Measurements from ENCODE around the gene DNMT3L.

DNMT3L gene

GRCh38 chr21:44269090-44269489 is 7.4 kb upstream of the DNMT3L start:
- no peaks in the 10 kb centered on the region for H3K4me1 ChIP-seq (ENCODE audit: control insufficient read depth, insufficient read depth, low read length)
- no peaks in the 10 kb centered on the region for H3K36me3 ChIP-seq (ENCODE audit: control insufficient read depth, insufficient read depth, low read length, severe bottlenecking)
- no peak overlapping the region for H3K4me3 ChIP-seq (ENCODE audit: low read length)
- no peak for DNase-seq (ENCODE audit: low read depth)
- no peak overlapping the region for H3K9ac ChIP-seq (ENCODE audit: low read length)
- H3K9me3 ChIP-seq (ENCODE audit: control insufficient read depth, low read length): no peaks in the 10 kb centered on the region
- peaks cover 33% of the 10 kb centered on the region for H3K27me3 ChIP-seq (replicated peaks; ENCODE audit: control insufficient read depth, insufficient read depth, low read length)

- H3K4me1 ChIP-seq (ENCODE audit: control insufficient read depth, insufficient read depth, low read length): no peaks in the 10 kb centered on the region
- DNase-seq (ENCODE audit: low read depth): no peak
- H3K36me3 ChIP-seq (ENCODE audit: control insufficient read depth, insufficient read depth, low read length, severe bottlenecking): no peaks in the 10 kb centered on the region
Observed at GRCh38 chr21:44267655-44268142, 6.0 kb upstream of the DNMT3L start.

DNA sequence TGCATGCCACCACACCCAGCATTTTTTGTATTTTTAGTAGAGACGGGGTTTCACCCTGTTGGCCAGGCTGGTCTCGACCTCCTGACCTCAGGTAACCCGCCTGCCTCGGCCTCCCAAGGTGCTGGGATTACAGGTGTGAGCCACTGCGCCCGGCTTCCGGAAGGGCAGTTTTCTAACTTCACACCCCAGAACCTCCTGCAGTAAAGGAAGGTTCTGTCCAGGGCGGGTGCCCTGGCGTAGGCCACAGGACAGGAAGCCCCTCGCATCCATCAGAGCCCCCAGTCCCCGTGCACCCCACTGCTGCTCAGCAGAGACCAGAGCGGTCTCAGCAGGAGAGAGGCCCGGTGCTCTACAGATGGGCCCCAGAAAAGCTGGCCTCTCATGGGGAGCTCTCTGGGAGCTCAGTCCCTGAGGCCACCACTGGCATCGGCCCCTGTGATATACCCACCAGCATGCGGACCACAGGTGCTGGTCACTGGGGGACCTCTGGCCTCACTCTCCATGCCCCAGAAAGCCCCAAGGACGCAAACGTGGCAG is 4.1 kb upstream of the DNMT3L start:
- DNase-seq (ENCODE audit: low read depth): no peak
- H3K27me3 ChIP-seq (replicated peaks; ENCODE audit: control insufficient read depth, insufficient read depth, low read length): peaks cover 19% of the 10 kb centered on the region
- no peaks in the 10 kb centered on the region for H3K36me3 ChIP-seq (ENCODE audit: control insufficient read depth, insufficient read depth, low read length, severe bottlenecking)
- H3K4me3 ChIP-seq (ENCODE audit: low read length): no peak overlapping the region
- no peaks in the 10 kb centered on the region for H3K9me3 ChIP-seq (ENCODE audit: control insufficient read depth, low read length)
- H3K9ac ChIP-seq (ENCODE audit: low read length): no peak overlapping the region
- H3K4me1 ChIP-seq (ENCODE audit: control insufficient read depth, insufficient read depth, low read length): no peaks in the 10 kb centered on the region

More at GRCh38 chr21:44267655-44268142, 6.0 kb upstream of the DNMT3L start:
- H3K27me3 ChIP-seq (replicated peaks; ENCODE audit: control insufficient read depth, insufficient read depth, low read length): peaks cover 27% of the 10 kb centered on the region
- H3K4me3 ChIP-seq (ENCODE audit: low read length): no peak overlapping the region
- no peak overlapping the region for H3K9ac ChIP-seq (ENCODE audit: low read length)
- no peaks in the 10 kb centered on the region for H3K9me3 ChIP-seq (ENCODE audit: control insufficient read depth, low read length)

DNA sequence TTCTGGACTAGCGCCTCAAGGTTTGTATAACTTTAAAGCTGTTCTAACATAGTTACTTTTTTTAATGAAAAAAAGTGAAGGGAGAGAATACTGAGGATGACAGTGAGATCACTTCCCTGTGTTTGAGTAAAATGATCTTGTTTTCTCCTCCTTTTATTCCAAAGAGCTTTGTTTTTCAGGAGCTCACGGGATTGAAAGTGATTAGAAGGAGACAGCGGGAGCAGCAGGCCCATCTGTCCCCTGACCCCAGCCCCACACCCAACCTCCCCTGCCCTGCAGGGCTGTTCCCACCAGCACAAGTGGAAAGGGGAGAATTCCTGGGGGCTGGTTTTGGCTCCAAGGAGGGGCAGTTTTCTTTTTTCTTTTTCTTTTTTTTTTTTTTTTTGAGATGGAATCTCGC is 2.1 kb upstream of the DNMT3L start:
- DNase-seq (ENCODE audit: low read depth): no peak
- Histone ChIP-seq H3K36me3 (ENCODE audit: control insufficient read depth, insufficient read depth, low read length, severe bottlenecking) (no peaks in the 10 kb centered on the region), H3K4me1 (ENCODE audit: control insufficient read depth, insufficient read depth, low read length) (no peaks in the 10 kb centered on the region), H3K9me3 (ENCODE audit: control insufficient read depth, low read length) (peaks cover 9% of the 10 kb centered on the region), H3K9ac (ENCODE audit: low read length) (no peak overlapping the region), H3K27me3 (replicated peaks; ENCODE audit: control insufficient read depth, insufficient read depth, low read length) (peaks cover 26% of the 10 kb centered on the region), H3K4me3 (ENCODE audit: low read length) (no peak overlapping the region)

DNA sequence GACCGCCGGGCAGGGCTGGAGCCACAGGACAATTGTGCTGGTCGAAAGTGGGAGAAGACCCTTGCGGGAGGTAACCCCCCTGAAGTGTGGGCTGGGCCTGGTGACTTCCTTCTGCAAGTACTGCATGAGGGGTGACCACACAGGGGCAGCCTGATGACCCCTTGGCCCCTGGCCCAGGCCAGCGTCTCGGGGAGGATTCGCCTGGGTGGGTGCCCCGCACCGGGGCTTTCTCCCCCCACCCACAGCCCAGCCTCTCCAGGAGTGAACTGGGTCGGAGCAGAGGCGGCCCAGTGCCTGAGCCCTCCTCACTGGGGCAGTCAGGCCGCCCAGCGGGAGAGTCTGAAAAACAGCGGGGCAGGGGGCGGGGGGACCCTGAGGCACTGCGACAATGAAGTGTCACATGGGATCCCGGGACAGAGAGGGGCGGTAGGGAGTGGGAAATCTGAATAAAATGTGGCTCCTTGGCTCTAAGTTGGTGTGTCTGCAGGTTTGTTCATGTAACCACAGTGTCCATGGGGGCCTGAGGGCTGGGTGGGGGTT is 1.6 kb upstream of the DNMT3L start:
- no peak overlapping the region for H3K4me3 ChIP-seq (ENCODE audit: low read length)
- no peak for DNase-seq (ENCODE audit: low read depth)
- peaks cover 30% of the 10 kb centered on the region for H3K27me3 ChIP-seq (replicated peaks; ENCODE audit: control insufficient read depth, insufficient read depth, low read length)
- H3K36me3 ChIP-seq (ENCODE audit: control insufficient read depth, insufficient read depth, low read length, severe bottlenecking): no peaks in the 10 kb centered on the region
- no peaks in the 10 kb centered on the region for H3K4me1 ChIP-seq (ENCODE audit: control insufficient read depth, insufficient read depth, low read length)
- no peak overlapping the region for H3K9ac ChIP-seq (ENCODE audit: low read length)
- H3K9me3 ChIP-seq (ENCODE audit: control insufficient read depth, low read length): peaks cover 9% of the 10 kb centered on the region

GRCh38 chr21:44262338-44263056 is 800 bp upstream of the DNMT3L start:
- Histone ChIP-seq H3K9ac (ENCODE audit: low read length) (no peak overlapping the region), H3K36me3 (ENCODE audit: control insufficient read depth, insufficient read depth, low read length, severe bottlenecking) (no peaks in the 10 kb centered on the region), H3K9me3 (ENCODE audit: control insufficient read depth, low read length) (peaks cover 9% of the 10 kb centered on the region), H3K4me1 (ENCODE audit: control insufficient read depth, insufficient read depth, low read length) (no peaks in the 10 kb centered on the region), H3K4me3 (ENCODE audit: low read length) (no peak overlapping the region), H3K27me3 (replicated peaks; ENCODE audit: control insufficient read depth, insufficient read depth, low read length) (peaks cover 29% of the 10 kb centered on the region)
- DNase-seq (ENCODE audit: low read depth): no peak

- peaks cover 9% of the 10 kb centered on the region for H3K9me3 ChIP-seq (ENCODE audit: control insufficient read depth, low read length)
- peaks cover 19% of the 10 kb centered on the region for H3K27me3 ChIP-seq (replicated peaks; ENCODE audit: control insufficient read depth, insufficient read depth, low read length)
- DNase-seq (ENCODE audit: low read depth): no peak
- no peak overlapping the region for H3K4me3 ChIP-seq (ENCODE audit: low read length)
- no peaks in the 10 kb centered on the region for H3K36me3 ChIP-seq (ENCODE audit: control insufficient read depth, insufficient read depth, low read length, severe bottlenecking)
- H3K9ac ChIP-seq (ENCODE audit: low read length): no peak overlapping the region
- no peaks in the 10 kb centered on the region for H3K4me1 ChIP-seq (ENCODE audit: control insufficient read depth, insufficient read depth, low read length)
Observed at GRCh38 chr21:44260791-44261631, 686 bp downstream of the DNMT3L start.

- Histone ChIP-seq H3K36me3 (ENCODE audit: control insufficient read depth, insufficient read depth, low read length, severe bottlenecking) (no peaks in the 10 kb centered on the region), H3K9ac (ENCODE audit: low read length) (no peak overlapping the region), H3K4me3 (ENCODE audit: low read length) (no peak overlapping the region), H3K27me3 (replicated peaks; ENCODE audit: control insufficient read depth, insufficient read depth, low read length) (peaks cover 18% of the 10 kb centered on the region), H3K4me1 (ENCODE audit: control insufficient read depth, insufficient read depth, low read length) (no peaks in the 10 kb centered on the region), H3K9me3 (ENCODE audit: control insufficient read depth, low read length) (peaks cover 9% of the 10 kb centered on the region)
- DNase-seq (ENCODE audit: low read depth): no peak
Observed at GRCh38 chr21:44260066-44260465, 1.6 kb downstream of the DNMT3L start.

DNA sequence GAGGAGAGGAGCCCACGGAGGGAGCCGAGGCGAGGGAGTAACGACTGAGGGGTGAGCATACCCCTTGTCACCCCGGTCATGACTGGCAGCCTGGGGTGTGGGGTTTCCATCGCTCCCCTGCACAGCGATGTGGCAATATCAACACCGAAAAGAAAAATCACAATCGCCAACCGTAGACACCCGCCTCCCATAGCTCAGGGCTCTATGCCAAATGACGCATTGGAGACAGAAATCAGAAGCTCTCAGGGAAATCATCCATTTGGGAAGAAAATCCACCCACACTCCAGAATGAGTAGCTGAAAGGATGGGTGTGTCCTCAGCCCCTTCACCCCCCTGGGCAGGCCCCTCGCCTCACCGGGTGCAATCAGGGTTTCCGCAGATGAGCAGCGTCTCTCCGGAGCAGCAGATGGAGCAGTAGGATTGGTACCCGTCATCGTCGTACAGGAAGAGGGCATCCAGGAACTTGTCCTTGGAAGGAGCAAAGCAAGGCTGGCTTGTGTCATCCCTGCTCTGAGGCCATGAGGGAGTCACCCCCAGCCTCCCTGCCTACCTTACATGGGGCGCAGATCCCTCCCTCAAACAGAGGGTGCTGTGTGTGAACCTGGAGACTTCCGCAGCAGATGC is 2.5 kb downstream of the DNMT3L start:
- H3K9me3 ChIP-seq (ENCODE audit: control insufficient read depth, low read length): peaks cover 9% of the 10 kb centered on the region
- no peak overlapping the region for H3K4me3 ChIP-seq (ENCODE audit: low read length)
- no peaks in the 10 kb centered on the region for H3K4me1 ChIP-seq (ENCODE audit: control insufficient read depth, insufficient read depth, low read length)
- DNase-seq (ENCODE audit: low read depth): no peak
- peaks cover 18% of the 10 kb centered on the region for H3K27me3 ChIP-seq (replicated peaks; ENCODE audit: control insufficient read depth, insufficient read depth, low read length)
- no peak overlapping the region for H3K9ac ChIP-seq (ENCODE audit: low read length)
- H3K36me3 ChIP-seq (ENCODE audit: control insufficient read depth, insufficient read depth, low read length, severe bottlenecking): no peaks in the 10 kb centered on the region

DNA sequence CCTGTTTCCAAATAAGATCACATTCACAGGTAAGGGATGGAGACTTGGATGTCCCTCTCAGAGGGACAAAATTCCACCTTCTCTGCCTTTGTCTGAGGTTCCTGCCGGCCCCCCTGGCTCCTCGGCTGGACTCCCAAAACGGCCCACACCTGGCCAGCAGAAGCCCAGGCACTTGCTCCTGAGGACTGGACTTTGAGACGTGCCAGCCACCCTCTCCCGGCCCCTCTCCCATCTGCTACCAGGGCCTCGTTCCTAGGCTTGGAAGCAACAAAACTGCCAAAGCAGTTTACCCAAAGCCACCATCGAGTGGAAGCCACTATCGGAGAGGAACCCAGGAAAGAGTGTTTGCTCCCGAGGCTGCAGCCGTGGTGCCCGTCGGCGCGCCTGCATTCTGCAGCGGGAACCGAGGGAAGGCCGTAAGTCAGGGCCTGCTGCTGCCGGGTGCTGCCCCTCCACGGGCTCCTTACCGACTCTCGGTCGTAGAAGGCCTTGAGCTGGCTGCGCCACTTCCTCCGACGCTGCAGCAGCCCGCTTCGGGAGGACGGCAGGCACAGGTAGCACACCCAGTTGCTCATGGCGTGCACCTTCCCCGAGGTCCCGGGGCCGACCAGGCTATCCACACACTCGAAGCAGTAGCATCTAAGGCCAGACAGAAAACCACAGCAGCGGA is 3.5 kb downstream of the DNMT3L start:
- Histone ChIP-seq H3K36me3 (ENCODE audit: control insufficient read depth, insufficient read depth, low read length, severe bottlenecking) (no peaks in the 10 kb centered on the region), H3K4me1 (ENCODE audit: control insufficient read depth, insufficient read depth, low read length) (no peaks in the 10 kb centered on the region), H3K9me3 (ENCODE audit: control insufficient read depth, low read length) (peaks cover 9% of the 10 kb centered on the region), H3K9ac (ENCODE audit: low read length) (no peak overlapping the region), H3K4me3 (ENCODE audit: low read length) (no peak overlapping the region), H3K27me3 (replicated peaks; ENCODE audit: control insufficient read depth, insufficient read depth, low read length) (peaks cover 17% of the 10 kb centered on the region)
- no peak for DNase-seq (ENCODE audit: low read depth)
